NCI-H2081 (cell line): ENCODE measurements around the gene EEF1E1.
A peak's percentile ranks its signal among the peaks of the same experiment; 100 is the strongest.
"Not testable (repeated sequence)": the region's sequence is repeated elsewhere in the genome, so short reads cannot be mapped to it uniquely, and the experiment has no call there.

Experiments used
- DNase-seq, 2 experiments: peaks; one replicate each; lab custom pipeline; 2025; lab: John Stamatoyannopoulos, UW

EEF1E1 gene

DNA sequence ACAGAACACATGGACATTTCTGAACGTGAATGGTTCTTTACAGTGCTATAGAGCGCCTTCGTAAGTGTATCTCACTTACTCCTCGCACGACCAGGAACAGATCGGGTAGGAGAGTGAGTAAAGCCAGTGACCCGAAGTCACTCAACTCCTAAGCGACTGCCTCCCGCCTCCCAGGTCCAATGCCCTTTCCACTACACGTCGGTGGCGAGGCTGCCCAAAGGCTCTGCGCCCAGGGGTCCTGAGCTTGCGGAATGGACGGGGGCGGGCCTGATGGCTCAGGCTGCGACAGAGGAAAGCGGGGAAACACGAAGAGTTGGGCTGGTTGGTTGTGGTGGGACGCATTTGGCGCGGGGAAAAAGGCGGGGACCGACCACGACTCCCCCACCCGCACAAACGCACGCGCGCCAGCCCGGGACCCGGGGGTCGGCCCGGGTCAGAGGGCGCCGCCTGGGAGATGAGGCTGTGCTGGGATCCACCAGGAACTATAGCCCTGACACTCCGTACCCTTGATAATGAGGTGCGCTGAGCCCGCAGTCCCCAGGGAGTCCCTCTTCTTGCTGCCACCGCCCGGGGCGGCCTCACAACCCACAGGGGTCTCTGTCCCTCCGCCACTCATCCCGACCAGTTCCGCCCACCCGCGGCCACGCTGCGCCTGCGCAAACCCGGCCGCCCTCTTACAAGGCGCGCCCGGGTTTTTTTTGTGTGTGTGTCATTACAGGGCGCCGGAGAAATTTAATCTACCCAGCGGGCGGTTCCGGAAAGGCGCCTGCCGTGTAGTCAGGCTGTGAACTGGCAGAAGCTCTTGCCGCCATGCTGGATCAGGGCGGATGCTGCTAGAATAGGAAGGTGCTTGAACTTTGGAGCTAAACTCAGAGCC, 38.3 kb downstream of the EEF1E1 start, which contains the start of gene BLOC1S5:
Gene BLOC1S5 (minus strand): TSS at position 629 of the 877 bp plus-strand sequence. CDS start 13 bp downstream, at position 616.
- DNase-seq, result peak; percentile 97 to 98

DNA sequence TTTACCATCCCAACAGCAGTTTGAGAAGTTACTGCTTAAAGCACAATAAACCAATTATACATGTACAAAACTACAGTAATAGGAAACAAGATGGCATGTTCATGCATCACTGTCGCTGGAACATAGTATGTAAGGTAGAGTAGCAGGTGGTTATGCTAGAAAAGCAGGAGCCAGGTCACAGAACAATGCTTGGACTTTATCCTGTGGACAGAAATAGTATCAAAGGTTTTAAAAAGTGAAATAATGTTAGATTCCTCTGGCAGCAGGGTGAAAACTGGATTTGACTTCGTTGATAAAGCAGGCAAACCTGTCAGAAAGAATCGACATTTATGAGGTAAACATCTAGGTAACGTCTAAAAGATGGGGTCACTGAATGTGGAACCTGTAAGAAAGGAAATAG, 40.6 kb downstream of the EEF1E1 start:
- no peak for DNase-seq

- DNase-seq, result no peak
Measured at GRCh38 chr6:8060346-8060745, 42.0 kb downstream of the EEF1E1 start.

DNA sequence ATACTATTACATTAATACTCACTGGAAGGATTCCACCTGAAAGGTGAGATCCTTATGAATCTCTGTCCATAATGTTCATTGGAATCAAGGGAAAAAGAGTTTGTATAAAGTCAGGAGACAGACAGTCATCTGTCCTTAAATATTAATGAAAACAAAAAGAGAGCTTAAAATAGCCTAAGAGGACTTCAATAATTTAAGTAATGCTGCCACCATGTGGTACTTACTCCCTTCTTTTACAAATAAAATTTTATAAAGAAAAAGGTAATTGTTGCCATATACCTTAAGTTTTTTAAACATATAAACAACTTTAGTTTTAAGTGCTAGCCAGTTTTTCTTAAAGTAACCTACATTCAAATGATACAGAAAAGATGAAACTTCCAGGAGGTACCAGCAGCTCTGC, 43.2 kb downstream of the EEF1E1 start:
- peak; percentile 13 to 23 for DNase-seq

DNA sequence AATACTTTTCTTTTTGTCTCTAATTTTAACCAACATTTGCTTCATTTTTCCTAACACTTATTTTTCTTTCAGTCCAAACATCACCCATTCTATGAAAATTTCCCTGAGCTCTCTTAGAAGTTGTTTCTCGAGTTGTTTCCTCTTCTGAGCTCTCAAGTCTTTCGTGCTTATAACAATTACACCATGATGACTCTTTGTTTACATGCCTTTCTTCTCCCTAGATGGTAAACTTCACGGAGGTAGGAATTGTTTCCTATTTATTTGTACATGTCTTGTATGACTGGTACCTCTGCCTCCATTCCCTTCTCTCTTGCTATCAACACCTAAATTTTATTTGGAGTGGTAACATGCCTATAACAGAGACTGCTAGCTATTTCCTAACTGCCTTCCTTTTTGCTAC, 44.6 kb downstream of the EEF1E1 start:
- DNase-seq, result no peak

DNA sequence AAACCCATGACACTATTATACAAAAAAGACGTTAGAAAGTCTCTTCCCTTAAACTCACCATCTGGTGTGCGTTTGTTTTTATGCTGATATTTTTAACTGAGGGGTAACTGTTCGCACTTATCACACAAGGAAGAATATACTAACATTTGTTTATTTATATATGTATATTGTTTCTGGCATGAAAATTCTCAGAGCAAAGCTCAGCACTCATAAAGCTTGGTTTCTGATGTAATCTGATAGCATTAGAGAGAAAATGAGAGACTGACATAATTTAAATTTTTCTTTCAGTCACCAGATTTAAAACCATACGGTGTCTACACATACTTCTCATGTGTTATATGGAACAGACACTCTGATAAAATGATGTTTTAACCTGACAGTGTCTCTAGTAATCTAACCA, 45.1 kb downstream of the EEF1E1 start:
- DNase-seq, result no peak

- DNase-seq, result no peak
Measured at GRCh38 chr6:8054276-8054675, 48.1 kb downstream of the EEF1E1 start.

DNA sequence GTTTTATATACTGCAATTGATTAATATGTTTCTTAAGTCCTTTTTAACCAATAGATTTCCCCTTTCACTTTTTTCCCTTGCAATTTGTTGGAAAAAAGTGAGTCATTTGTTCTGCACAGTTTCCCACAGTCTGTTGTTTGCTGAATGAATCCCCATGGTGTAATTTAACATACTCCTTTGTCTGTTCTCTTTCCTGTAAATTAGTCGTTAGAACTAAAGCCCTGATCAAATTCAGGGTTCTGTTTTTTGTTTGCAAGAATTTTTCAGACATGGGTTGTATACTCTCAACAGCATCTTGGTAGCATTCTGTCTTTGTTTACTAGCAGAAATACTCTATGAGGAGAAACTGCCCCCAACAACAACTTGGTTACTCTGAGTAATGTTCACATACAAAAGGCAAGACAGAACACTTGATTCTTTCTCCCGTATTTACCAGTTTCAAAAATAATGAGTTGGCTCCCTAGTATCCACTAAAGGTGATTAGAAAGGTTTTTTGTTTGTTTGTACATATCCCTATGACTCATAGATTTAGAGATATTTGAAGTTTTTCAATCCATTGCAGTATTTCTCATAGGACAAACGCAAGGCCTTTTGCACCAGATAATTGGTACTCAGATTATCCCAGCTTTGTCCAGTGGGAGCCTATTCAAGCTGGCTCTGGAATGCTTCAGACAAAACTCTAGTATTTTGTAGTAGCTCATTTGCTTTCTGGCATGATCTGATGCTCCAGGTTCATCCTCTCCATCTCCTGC, 54.6 kb downstream of the EEF1E1 start:
- peak in 1 of 2 experiments; percentile 1 for DNase-seq

GRCh38 chr6:8045769-8046168, 56.6 kb downstream of the EEF1E1 start:
- not testable (repeated sequence) for DNase-seq

DNA sequence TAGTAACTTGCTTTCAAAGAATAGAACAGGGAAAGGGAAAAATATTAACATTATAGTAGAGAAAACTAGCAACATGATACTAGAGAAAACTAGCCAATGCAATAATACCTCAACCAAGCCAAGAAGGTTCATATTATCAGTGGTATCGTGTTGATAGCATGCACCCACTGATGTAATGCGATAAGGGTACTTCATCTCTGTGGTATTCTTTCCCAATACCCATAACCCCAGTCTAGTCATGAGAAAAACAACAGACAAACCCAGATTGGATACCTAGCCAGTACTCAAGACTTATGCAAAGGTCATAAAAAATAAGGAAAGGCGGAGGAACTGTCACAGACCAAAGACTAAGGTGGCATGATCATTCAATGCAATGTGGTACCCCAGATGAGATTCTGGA, 59.1 kb downstream of the EEF1E1 start:
- no peak for DNase-seq

- no peak for DNase-seq
Measured at GRCh38 chr6:8041913-8042583, 60.3 kb downstream of the EEF1E1 start.

- not testable (repeated sequence) for DNase-seq
Measured at GRCh38 chr6:8034107-8034506, 68.2 kb downstream of the EEF1E1 start.

- DNase-seq, result no peak
Measured at GRCh38 chr6:8030920-8031319, 71.4 kb downstream of the EEF1E1 start.
